NAMALWA (cell line): ENCODE measurements around the gene CIITA.
A peak's percentile ranks its signal among the peaks of the same experiment; 100 is the strongest.
"Not testable (repeated sequence)": the region's sequence is repeated elsewhere in the genome, so short reads cannot be mapped to it uniquely, and the experiment has no call there.

Experiments used
- DNase-seq: peaks from one replicate; pipeline ENCODE4 v3.0.0-alpha.2; 2015; ENCODE audit warnings: low spot score

The CIITA gene

DNA sequence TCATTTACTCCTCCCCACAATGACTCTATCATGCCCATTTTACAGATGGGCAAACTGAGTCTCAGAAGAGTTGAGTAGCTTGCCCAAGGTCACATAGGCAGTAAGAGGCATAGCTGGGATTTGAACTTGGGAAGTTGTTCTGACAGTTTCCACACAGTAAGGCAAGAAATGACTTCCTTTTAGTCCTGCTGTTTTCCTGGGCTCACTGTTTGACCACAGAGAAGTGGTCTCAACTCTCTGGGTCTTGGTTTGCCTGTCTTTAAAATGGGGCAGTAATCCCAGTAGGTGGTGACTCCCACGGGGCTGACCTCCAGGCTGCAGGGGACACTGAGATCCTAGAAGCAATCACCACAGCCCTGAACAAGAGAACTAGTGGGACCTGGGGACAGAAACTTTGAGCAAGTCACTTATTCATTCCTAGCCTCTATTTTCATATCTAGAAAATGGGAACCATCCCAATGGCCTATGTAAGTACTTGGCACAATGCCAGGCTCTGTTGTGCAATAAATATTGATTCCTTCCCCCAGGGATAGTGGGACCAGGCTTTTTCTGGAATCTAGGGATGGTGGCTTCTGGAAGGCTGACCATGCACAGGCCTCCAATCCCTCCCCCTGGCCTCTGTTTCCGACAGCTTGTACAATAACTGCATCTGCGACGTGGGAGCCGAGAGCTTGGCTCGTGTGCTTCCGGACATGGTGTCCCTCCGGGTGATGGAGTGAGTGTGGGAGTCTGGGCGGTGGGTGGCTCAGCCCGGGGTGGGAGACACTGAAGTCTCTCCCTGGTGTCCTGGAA lies 44.7 kb downstream of the CIITA start:
- DNase-seq, result no peak

GRCh38 chr16:10922328-10923145 lies 45.5 kb downstream of the CIITA start:
- no peak for DNase-seq

DNA sequence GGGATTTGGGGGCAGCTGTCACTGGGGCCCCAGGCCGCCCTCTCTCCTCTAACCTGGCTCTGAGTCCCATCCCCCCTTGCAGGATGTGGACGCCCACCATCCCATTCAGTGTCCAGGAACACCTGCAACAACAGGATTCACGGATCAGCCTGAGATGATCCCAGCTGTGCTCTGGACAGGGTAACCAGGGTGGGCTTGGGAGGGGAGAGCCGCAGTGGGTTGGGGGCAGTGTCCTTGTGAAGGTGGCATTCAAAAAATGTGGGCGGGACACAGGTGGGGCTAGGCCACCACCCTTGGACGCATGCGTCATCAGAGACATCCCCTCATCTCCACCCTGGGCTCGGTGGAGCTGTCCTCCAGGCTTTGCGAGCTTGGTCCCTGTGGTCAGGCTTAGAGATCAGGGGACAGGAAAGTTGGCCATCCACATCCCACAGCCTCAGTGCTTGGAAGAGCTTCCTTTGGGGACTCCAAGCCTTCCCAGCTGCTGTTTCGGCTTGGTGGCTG lies 46.2 kb downstream of the CIITA start:
- no peak for DNase-seq

DNA sequence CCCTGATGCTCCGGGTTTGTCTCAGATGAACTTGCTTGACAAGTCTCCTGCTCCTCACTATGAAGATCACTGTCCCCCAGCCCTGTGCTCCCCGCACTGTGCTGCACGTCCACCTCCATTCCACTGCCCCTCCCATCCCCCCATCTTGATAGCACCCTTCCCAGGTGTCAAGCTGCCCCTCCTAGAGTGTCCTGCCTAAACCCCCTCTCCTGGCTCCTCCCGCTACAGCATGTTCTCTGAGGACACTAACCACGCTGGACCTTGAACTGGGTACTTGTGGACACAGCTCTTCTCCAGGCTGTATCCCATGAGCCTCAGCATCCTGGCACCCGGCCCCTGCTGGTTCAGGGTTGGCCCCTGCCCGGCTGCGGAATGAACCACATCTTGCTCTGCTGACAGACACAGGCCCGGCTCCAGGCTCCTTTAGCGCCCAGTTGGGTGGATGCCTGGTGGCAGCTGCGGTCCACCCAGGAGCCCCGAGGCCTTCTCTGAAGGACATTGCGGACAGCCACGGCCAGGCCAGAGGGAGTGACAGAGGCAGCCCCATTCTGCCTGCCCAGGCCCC lies 46.7 kb downstream of the CIITA start:
- no peak for DNase-seq

DNA sequence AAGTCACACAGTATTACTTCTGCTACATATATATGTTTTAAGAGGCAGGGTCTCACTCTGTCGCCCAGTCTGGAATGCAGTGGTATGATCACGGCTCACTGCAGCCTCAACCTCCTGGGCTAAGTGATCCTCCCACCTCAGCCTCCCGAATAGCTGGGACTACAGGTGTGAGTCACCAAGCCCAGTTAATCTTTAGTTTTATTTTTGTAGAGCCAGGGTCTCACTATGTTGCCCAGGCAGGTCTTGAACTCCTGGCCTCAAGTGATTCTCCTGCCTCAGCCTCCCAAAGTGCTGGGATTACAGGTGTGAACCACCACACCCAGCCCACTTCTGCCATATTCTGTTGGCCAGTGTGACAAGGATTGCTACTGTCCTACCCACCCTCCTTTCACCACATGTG lies 48.3 kb downstream of the CIITA start:
- not testable (repeated sequence) for DNase-seq

- no peak for DNase-seq
These were observed 49.1 kb downstream of the CIITA start for GRCh38 chr16:10926094-10926493.

DNA sequence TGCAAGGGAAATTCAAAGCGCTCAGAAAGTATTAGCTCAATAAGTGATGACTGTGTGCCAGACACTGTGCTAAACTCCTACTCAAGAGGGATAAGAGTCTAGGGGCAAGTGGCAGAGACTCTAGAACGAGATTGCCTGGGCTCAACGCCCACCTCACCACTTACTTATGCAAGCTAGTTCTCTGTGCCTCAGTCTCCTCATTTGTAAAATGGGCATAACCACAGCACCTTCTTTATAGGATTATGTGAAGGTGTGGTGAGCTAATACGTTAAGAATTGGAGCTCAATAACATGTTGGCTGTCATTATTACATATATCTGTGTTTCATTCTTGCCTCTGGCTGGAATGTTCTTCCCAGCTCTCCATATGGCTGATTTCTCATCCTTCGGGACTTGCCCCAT lies 49.9 kb downstream of the CIITA start:
- DNase-seq, result no peak

- DNase-seq, result no peak
These were observed 50.6 kb downstream of the CIITA start for GRCh38 chr16:10927497-10928112.

DNA sequence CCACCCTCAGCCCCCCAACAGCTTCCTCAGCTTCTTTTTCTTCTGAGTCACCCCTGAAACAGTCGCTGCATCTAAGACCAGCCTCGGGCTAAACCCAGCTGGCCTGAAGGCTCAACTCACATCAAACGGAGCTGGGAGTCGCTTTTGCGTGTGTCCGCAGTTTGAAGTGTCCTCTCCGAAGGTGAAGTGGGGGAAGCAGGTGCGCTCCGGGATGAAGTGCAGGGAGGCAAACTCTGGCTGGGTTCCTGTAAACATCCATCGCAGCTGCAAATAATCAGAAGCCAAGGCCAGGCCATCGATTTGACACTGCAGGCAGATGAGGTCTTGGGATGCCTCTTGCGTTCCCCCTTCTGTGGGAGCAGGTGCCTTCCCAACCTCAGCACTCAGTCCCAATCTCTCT lies 52.1 kb downstream of the CIITA start:
- DNase-seq, result not testable (repeated sequence)

DNA sequence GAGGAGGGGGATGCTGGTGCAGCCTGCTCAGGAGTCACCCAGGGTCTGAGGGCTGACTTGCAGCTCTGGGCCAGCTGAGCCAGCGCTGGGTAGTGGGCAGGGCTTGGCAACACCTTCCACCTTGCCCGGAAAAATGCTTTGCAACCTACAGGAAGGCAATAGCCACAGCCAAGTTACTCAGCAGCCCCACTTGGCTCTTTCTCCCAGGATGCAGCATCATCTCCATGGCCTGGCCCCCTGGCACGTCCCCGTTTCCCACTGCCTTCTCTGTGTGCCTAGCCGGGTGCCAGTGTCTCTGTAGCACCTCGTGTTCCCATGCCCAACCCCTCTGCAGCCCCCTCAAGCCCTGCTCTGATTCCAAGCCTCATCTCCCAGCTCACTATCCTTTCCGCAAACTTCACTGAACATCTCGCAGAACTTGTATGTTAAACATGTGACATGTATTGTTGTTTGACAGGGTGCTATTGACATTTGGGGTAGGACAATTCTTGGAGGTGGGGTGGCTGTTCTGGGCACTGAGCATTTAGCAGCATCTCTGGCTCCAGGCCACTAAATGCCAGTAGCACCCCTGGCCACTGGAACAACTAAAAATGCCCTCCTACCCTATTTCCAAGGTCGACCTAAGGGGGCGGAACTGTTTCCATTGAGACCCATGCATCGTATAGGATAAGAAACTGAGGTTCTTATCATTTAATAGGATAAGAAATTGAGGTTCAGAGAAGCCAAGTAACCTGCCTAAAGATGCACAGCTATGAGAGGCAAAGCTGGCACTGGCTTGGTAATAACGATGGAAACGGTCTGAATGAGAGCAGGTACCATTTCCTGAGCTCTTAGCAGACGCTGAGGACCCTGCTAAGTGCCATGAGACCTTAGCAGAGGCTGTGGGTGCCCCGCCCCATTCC lies 53.1 kb downstream of the CIITA start:
- DNase-seq, result no peak

GRCh38 chr16:10930755-10931093 lies 53.7 kb downstream of the CIITA start:
- peak; percentile 49 for DNase-seq

- DNase-seq, result no peak
These were observed 54.1 kb downstream of the CIITA start for GRCh38 chr16:10931134-10931533.

GRCh38 chr16:10931977-10932632 lies 55.1 kb downstream of the CIITA start:
- DNase-seq, result no peak

DNA sequence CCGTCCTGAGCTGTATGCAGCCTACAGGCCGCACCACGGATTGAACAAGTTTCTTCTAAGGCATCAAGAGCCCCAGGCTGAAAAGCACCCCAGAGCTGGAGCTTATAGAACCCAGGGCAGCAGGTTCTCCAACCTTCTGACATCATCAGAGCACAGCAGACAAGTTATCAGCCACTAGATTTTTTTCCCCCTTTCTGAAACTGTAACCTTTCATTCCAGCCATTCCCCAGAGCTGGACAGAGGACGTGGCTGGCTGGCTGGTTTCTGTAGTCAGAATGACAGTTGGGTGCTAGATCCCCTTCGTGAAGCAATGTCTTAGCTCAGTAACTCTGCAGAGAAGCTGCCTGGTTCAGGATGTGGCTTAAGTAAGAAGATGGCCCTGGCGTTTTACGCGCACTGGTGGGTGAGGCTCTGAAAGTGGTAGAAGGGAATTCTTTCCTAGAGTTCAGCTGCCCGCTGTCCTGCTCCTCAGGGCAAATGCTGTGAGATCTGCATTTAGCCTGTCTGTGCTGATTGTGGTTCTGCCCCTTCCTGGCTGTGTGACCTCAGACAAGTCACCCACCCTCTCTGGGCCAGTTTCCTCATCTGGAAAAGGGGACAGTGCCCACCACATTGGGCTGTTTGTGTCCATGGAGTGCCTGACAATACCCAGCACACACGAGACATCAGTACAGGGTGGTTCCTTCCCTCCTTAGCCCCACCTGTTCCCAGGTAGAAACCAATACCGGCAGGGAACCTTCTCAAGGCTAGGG lies 56.1 kb downstream of the CIITA start:
- DNase-seq, result no peak

DNA sequence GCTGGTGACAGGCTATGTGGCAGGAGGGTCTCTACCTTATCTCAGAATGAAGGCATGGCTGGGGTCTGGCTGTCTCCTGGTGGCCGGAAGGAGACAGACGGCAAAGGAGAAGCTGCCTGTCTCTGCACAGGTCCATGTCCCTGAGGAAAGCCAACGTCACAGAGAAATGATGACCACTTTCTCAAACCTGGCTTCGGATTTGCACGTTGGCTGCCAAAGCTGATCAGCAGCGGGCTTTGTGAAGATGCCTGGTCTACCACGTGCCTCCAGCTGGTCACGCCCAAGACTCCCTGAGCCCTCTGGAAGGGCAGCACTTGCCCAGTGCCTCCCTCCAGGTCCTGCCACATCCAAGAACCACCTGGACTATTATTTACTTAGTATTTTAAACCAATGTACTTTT lies 56.9 kb downstream of the CIITA start:
- DNase-seq, result no peak

GRCh38 chr16:10934325-10935107 lies 57.5 kb downstream of the CIITA start:
- no peak for DNase-seq

- DNase-seq, result no peak
These were observed 58.4 kb downstream of the CIITA start for GRCh38 chr16:10935226-10935915.

- no peak for DNase-seq
These were observed 59.4 kb downstream of the CIITA start for GRCh38 chr16:10936272-10936984.
